ENCODE results near the gene ARMCX2.
"Not testable (repeated sequence)": the region's sequence is repeated elsewhere in the genome, so short reads cannot be mapped to it uniquely, and the experiment has no call there.

The ARMCX2 gene

DNA sequence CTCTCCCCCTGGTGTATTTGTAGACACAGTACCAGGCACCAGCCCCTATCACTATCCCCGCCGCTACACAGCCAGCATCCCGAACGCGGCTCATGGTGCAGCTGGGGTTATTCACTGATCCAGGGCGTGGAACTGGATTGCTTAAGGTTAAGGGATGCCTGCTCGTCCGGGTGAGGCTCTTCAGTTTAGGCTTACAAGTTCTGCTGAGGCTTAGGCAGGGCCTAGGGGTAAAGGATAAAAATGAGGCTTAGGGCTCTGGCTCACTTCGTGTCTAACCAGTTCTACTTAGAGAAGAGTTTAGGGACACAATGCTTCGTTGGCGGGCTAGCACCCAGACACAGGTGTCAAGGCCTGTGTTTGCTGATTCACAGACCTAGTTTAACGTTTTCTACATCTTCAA lies 2.2 kb downstream of the ARMCX2 start:
- DNase-seq: no peak
- peaks cover 36% of the 10 kb centered on the region for H3K9me3 Mint-ChIP-seq
- no peaks in the 10 kb centered on the region for H3K36me3 Mint-ChIP-seq (ENCODE audit: low read depth)
- H3K27ac Mint-ChIP-seq: no peak overlapping the region
- TF ChIP-seq, protein P1, sequence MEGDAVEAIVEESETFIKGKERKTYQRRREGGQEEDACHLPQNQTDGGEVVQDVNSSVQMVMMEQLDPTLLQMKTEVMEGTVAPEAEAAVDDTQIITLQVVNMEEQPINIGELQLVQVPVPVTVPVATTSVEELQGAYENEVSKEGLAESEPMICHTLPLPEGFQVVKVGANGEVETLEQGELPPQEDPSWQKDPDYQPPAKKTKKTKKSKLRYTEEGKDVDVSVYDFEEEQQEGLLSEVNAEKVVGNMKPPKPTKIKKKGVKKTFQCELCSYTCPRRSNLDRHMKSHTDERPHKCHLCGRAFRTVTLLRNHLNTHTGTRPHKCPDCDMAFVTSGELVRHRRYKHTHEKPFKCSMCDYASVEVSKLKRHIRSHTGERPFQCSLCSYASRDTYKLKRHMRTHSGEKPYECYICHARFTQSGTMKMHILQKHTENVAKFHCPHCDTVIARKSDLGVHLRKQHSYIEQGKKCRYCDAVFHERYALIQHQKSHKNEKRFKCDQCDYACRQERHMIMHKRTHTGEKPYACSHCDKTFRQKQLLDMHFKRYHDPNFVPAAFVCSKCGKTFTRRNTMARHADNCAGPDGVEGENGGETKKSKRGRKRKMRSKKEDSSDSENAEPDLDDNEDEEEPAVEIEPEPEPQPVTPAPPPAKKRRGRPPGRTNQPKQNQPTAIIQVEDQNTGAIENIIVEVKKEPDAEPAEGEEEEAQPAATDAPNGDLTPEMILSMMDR (IDR thresholded peaks at IDR 0.05): no peak
- H3K27me3 Mint-ChIP-seq (ENCODE audit: low read depth, poor library complexity): no peaks in the 10 kb centered on the region
- peak overlapping the region; percentile 85 for H3K4me3 Mint-ChIP-seq
- H3K4me1 Mint-ChIP-seq: peaks cover 24% of the 10 kb centered on the region

DNA sequence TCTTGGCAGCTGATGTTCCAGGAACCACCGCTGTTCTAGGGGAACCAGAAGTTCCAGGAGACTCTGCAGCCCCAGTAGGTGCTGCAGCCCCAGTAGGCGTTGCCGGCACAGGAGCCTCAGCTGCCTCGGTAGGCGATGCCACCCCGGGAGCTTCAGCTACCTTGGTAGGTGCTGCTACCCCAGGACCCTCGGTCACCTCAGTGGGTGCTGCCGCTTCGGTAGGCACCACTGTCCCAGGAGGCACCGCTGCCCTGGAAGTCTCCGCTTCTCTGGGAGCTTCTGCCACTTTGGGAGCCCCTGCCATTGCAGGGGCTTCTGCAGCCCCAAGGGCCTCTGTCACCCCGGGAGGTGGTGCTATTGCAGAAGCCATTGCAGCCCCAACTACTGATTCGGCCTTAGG lies 2.8 kb downstream of the ARMCX2 start:
- TF ChIP-seq, protein P1 (IDR thresholded peaks at IDR 0.05): no peak
- no peak for DNase-seq

DNA sequence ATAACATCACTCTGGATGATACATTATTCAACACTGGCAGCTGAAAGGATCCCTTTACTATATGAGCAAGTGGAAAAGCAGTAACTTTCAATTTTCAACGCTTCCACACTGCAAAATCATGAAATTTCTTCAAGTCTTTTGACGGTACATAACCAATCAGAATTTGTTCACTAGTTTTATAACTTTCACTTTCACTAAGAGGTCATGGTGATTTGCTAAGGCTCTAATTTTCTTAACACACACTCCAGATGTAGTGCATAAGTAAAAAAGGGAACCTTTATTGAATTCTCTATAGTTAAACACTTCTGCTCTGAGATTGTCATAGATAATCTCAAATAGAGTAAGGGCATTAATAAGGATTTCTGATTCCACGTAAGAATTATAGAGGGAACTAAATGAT lies 4.1 kb downstream of the ARMCX2 start:
- TF ChIP-seq, protein P1 (IDR thresholded peaks at IDR 0.05): no peak
- Mint-ChIP-seq H3K27ac (no peak overlapping the region), H3K27me3 (ENCODE audit: low read depth, poor library complexity) (no peaks in the 10 kb centered on the region), H3K36me3 (ENCODE audit: low read depth) (no peaks in the 10 kb centered on the region), H3K4me3 (no peak overlapping the region), H3K4me1 (peaks cover 17% of the 10 kb centered on the region), H3K9me3 (peaks cover 26% of the 10 kb centered on the region)
- no peak for DNase-seq

More for the DNA sequence above, 2.8 kb downstream of the ARMCX2 start:
- H3K27ac Mint-ChIP-seq: no peak overlapping the region
- no peaks in the 10 kb centered on the region for H3K36me3 Mint-ChIP-seq (ENCODE audit: low read depth)
- peaks cover 35% of the 10 kb centered on the region for H3K9me3 Mint-ChIP-seq
- no peak overlapping the region for H3K4me3 Mint-ChIP-seq
- peaks cover 24% of the 10 kb centered on the region for H3K4me1 Mint-ChIP-seq
- no peaks in the 10 kb centered on the region for H3K27me3 Mint-ChIP-seq (ENCODE audit: low read depth, poor library complexity)

DNA sequence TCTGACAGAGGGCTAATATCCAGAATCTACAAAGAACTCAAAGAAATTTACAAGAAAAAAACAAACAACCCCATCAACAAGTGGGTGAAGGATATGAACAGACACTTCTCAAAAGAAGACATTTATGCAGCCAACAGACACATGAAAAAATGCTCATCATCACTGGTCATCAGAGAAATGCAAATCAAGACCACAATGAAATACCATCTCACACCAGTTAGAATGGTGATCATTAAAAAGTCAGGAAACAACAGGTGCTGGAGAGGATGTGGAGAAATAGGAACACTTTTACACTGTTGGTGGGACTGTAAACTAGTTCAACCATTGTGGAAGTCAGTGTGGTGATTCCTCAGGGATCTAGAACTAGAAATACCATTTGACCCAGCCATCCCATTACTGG lies 11.9 kb downstream of the ARMCX2 start:
- H3K27me3 Mint-ChIP-seq (ENCODE audit: low read depth, poor library complexity); H3K27ac Mint-ChIP-seq; H3K4me3 Mint-ChIP-seq; DNase-seq; H3K4me1 Mint-ChIP-seq; H3K36me3 Mint-ChIP-seq (ENCODE audit: low read depth): not testable (repeated sequence)
- H3K9me3 Mint-ChIP-seq: peaks cover 13% of the 10 kb centered on the region

DNA sequence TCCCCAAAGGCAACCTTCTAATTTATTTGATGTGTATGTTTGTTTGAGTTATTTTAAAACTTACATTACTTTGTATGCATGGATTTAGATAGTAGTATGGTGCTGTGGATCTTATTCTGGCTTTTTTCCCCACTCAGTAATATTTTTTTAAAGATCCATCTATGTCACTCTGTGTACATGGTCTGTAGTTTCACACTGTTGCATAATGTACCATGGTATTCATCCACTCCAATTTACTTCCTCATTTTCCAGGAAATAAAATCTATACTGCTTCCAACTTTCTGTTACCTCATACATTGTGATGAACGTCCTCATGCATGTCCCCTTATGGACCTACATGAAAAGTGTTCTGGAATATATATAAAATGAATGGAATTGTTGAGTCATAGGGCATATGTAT lies 17.6 kb downstream of the ARMCX2 start:
- Mint-ChIP-seq H3K27me3 (ENCODE audit: low read depth, poor library complexity) (no peaks in the 10 kb centered on the region), H3K4me3 (no peak overlapping the region), H3K36me3 (ENCODE audit: low read depth) (no peaks in the 10 kb centered on the region), H3K4me1 (no peaks in the 10 kb centered on the region), H3K27ac (no peak overlapping the region), H3K9me3 (peaks cover 34% of the 10 kb centered on the region)
- no peak for DNase-seq
- TF ChIP-seq, protein P1 (IDR thresholded peaks at IDR 0.05): no peak

DNA sequence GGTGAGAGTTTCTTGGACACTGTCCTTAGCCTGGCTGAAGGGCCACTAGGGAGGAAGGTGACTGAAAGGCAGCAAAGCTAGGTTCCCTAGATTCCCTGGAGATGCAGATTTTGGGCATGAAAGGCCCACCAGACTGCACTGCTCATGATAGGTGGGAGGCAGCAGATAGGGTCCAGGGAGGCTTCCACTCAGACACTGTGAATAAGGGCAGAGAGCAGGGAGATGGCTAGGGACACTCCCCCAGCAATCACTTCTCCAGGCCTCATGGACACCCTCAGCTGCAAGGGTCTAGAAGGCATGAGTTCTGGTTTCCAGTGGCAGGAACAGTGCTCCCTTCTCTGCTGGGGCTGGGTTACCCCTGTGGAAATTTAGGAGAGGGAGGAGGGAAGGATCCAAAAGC lies 20.1 kb downstream of the ARMCX2 start:
- TF ChIP-seq, protein P1 (IDR thresholded peaks at IDR 0.05): no peak
- Mint-ChIP-seq H3K27ac (no peak overlapping the region), H3K27me3 (ENCODE audit: low read depth, poor library complexity) (no peaks in the 10 kb centered on the region), H3K36me3 (ENCODE audit: low read depth) (no peaks in the 10 kb centered on the region), H3K4me1 (no peaks in the 10 kb centered on the region), H3K9me3 (peaks cover 33% of the 10 kb centered on the region), H3K4me3 (no peak overlapping the region)
- DNase-seq: no peak

Measured in nephron progenitor cell (in vitro differentiated cells).